GM12801 (cell line): ENCODE measurements around the gene ELP5.

Experiments used
- TF ChIP-seq, protein P1 (sequence below): IDR thresholded peaks from one replicate; pipeline ENCODE4 v1.5.1; 2011; ENCODE audit warnings: control low read depth; ENCODE audit not compliant: insufficient read length; ENCODE audit errors: extremely low read depth

Gene ELP5

DNA sequence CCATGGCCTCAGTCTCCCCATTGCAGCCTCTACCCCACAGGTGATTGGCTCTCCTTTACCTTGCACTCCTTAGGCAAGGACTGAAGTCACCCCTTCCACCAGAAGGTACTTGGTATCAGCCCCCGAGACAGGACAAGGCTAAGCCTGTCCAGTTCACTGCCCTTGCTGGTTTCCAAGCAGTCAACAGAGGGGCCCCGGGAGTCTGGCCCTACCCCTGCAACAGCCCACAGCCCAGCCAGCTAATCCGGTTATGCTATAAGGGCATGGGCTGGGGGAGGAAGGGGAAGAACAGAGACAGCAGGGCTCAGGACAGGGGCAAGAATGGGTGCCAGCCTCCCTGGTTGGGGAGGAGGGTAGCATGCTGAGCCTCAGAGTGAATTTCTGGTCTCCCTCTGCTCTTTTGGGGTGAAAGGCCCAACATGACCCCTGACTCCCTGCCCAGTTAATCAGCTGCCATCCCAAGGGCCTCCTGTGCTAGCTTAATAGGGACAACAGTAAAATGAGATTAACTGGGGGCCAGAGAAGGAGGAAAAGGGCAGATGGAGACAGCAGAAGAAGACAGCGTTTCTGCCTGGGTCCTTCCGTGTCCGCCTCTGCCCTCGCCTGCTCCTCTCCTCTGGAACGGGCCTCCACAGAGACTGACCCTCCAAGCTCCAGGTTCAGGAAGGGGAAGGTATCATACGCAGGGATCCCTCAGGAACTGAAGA, 43.1 kb upstream of the ELP5 start:
- TF ChIP-seq, protein P1, sequence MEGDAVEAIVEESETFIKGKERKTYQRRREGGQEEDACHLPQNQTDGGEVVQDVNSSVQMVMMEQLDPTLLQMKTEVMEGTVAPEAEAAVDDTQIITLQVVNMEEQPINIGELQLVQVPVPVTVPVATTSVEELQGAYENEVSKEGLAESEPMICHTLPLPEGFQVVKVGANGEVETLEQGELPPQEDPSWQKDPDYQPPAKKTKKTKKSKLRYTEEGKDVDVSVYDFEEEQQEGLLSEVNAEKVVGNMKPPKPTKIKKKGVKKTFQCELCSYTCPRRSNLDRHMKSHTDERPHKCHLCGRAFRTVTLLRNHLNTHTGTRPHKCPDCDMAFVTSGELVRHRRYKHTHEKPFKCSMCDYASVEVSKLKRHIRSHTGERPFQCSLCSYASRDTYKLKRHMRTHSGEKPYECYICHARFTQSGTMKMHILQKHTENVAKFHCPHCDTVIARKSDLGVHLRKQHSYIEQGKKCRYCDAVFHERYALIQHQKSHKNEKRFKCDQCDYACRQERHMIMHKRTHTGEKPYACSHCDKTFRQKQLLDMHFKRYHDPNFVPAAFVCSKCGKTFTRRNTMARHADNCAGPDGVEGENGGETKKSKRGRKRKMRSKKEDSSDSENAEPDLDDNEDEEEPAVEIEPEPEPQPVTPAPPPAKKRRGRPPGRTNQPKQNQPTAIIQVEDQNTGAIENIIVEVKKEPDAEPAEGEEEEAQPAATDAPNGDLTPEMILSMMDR, result no peak

DNA sequence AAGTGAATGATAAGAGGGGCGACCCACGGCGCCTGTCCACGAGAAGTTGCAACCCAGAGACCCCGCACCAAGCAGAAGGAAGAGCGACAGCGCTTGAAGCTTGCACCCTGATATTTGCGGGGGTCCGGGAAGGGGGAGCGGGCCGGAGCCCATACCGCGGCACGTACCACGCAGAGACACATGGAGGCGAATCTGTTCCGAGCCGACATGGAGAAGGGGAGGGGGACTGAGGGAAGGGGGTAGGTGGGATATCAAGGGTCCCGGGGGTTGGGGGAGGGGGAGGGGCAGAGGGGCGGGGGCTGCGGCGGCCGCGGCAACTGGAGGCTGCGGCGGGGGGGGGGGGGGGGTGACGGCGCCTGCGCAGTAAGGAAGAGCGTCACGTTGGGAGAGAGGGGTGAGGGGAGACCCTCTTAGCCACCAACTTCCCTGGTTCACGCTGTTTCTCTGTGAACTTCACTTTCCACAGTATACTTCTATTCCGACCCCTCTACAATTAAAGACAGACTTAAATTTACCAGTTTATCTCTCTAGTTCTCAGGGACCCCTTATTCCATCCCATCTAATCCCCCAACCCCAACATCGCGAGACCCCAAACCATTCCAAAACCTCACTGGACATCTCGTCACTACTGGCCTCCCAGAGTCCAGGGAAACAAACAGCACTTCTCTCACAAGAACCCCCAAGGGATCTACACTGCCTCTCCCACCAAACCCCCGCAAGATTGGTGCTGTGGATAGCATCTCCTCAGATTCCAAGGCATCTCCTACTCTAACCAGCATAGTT, 40.3 kb upstream of the ELP5 start:
- TF ChIP-seq, protein P1, result no peak

DNA sequence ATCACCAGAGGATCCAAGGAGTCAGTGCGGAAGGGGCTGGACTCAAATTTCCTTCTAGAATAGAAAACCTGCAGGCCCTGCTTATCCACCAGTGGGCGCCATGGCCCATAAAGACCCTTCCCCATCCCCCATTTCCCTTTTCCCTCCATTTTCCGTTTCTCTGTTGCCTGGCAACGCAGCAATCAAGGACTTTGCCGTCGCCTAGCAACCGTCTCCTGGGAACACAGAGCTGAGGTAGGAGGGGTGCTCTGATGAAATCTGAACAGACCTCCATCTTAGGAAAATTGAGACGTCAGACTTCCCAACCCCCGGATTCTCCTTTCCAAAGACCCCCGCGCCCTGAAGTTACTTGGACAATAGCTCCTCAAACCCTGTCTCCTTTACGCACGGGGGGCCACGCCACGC, 38.1 kb upstream of the ELP5 start:
- TF ChIP-seq, protein P1, result no peak

DNA sequence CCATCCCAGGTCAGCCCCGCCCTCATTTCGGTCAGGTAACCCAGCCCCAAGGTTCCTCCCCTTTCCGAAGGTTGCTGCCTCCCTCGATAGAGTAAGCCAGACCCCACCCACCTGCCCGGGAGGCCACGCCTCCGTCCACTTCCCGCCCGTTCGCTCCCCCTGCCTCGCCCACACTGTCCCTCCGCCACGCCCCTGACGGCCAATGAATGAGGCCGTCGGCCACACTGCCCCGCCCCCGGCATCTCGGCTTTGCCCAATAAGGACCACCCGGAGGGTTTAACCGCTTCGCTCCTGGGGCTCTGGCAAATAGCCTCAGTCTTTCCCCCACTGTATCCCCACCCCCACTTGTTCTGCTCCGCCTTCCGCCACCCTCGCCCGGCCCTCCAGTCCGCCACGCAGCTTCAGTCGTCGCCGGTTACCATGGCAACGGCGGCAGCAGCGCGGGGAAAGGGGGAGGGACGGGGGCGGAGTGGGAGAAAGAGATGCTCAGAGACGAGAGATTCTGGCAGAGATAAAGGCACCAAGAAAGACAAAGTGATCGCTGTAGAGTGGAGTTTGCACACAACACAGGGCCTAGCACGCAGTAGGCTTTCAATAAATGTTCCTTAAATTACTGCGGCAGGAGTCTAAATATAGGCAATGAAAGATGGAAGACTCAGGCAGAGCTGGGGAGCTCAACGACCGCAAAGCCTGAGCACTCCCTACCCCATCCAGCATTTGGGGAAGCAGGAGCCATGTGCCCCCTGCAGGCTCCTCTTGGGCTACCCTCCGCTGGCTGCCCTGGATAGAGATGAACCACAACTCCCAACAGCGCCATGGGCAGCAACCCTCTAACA, 37.5 kb upstream of the ELP5 start:
- TF ChIP-seq, protein P1, result no peak

DNA sequence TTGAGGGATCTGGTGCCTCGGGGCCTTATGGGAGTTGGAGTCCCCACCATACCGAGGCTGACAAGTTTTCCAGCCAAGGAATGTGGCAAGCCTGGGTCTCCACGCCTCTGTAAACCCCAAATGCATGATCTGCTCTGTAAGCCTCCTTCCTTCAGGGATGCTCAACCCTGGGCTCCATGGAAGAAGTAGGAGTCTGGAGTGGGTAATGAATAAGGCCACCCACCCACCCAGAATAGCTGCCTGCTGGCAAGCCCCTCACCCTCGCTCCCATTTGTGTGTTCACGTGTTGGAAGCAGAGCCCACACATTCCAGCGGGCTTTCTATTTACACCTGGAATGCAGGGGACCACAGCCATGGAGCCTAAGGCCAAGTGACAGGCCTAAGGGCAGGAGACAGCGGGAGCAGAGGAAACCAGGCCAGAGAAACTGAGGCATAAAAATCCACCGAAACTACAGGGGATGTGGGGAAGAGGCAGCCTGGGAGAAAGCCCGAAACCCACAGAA, 36.8 kb upstream of the ELP5 start:
- TF ChIP-seq, protein P1, result no peak

DNA sequence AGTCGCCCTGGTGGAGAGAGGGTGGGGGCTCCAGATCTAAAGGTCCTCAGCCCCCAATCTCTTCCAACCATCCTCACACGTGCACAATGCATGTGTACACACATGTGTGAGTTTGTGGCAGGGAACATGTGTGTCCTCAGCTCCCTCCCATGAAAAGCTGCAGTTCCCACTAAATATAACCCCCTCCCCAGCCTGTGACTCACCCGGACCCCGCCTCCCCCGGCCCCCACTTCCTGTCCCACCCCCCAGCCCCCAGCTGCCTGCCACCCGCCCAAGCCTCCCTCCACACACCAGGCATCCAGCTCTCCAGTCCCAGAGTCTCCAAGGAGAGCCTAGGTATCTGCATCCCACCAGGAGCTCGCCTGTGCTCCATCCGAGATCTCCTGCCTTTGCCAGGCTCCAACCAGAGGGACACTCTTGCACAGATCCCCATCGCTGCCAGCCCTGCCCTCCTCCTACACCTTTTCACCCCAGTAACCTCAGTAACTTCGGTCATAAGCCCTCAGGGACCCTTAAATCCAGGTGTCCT, 36.3 kb upstream of the ELP5 start:
- TF ChIP-seq, protein P1, result no peak
